Dedifferentiated amniotic fluid mesenchymal stem cell (primary cell): ENCODE measurements around the gene NUP62.

Experiments
- DNase-seq: peaks from one replicate; pipeline ENCODE4 v3.0.0-alpha.2; 2016; ENCODE audit errors: extremely low spot score

Gene NUP62

DNA sequence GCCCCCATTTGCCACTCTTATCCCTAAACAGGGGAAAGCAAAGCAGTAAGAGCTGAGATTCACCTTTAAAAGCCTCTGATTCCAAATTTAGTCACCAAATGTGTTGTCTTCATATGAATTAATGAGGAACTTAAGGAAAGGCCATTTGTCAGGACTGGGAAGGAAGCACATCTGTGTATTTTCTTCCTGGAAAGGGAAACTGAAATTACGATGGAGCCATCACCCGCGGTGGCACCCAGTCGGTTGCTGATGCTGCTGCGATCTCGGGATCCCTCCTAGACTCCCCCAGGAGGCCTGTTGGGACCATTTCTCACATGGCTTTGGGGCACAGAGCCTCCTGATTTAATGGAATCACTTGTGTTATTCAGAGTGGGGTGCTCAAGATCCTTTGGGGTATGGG lies 25.2 kb downstream of the NUP62 start:
- DNase-seq = no peak

DNA sequence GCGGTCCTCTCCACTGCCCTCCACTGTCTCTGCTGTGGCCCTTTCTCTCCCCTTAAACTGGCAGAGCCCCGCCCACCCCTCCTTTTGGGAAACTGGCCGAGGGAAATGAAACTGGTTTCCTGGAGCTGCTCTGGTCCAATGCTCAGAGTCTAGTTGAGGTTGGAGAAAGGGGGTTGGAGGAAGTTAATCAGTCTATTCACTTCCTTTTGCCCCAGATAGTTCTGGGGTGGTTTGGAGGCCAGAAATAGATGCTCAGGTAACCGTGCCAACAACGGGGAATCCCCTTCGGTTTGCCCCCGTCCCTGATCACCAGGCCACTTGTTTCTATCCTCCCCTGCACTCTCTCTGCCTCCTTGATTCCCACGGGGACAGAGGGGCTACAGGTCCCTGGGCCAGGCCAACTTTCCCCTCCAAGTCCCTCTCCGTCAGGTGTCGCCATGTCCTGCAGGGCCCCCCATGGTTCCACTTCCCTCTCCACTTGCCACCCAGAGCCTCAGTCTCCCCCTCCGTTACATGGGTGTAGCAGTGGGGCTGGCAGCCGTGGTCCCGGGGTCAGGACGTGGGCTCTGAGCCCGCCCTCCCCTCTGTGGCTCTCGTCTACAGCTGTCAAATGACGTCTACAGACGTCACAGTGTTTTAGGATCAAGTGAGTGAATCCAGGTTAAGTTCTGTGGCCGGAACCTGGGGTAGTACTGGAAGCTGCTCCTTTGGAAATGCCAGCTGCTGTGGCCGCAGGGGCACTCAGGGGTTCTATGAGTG lies 32.3 kb downstream of the NUP62 start, which contains the start of gene IL4I1:
IL4I1 (minus strand) TSS at position 25 of the 759 bp plus-strand sequence. CDS start 727 bp downstream, outside the sequence.
- no peak for DNase-seq

- no peak for DNase-seq
Observed at GRCh38 chr19:49895566-49896297, 33.6 kb downstream of the NUP62 start.

- no peak for DNase-seq
Observed at GRCh38 chr19:49894879-49895565, 34.3 kb downstream of the NUP62 start.

DNA sequence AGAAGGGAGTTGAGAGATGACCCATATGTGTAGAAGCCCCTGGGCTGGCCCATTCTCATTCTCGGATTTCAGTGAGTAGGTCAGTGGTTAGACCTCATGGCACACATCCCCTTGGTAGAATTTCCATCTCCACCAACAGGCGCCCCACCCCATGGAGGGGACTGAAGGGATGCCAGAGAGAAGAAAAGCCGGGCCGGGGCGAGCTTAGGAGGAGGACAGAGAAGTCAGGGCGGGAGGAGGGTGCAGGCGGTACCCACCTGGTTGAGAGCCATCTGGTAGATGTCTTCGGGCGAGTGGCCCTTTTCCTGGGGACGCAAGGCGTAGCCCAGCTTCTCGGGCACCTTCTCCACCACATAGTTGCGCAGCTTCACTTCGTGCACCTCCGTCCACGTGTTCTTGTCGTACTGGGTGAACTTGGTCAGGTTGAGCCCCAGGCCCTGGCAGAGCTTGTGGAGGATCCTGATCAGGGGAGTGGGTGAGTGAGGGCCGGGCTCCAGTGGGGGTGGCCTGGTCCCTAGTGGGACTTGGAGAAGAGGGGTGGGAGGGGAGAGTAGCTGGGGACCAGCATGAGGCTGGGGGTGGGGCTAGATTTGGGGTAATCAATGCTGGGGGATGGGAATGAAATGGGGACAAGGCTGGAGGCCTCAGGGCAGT lies 35.2 kb downstream of the NUP62 start:
- no peak for DNase-seq

DNA sequence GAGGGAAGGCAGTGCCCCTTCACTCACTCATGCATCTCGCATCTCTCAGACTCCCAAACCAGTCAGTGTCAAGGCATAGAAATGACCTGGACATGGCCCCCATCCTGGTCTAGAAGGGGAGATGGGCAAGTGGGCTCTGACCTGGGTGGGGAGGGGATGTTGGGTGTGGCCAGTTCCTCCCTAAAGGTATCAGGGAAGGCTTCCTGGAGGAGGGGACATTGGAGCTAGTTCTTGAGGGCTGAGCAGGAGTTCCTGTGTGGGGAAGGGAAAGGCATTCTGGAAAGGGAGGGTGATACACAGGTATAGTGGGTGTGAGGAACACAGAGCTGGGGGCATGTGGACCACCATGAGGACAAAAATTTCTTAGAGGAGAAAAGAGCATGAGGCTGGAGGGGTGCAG lies 36.6 kb downstream of the NUP62 start:
- no peak for DNase-seq

DNA sequence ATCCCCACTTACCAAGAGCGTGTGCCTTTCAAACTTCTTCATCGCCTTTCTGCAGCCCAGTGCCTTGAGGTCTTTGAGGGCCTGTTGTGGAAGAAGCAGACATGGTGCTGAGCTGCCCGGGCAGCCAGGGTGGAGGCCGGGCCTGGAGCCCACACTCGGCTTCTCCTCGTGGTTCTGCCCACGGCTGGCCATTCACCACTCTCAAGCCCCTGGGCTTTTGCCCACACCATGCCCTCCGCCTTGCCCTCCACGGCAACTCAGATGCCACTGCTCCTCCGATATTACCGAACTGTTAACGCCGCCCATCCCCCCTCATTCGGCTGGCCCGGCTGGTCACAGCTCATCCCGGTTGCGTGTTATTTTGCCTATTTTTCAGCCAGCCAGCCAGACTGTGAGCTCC lies 37.9 kb downstream of the NUP62 start:
- no peak for DNase-seq

DNA sequence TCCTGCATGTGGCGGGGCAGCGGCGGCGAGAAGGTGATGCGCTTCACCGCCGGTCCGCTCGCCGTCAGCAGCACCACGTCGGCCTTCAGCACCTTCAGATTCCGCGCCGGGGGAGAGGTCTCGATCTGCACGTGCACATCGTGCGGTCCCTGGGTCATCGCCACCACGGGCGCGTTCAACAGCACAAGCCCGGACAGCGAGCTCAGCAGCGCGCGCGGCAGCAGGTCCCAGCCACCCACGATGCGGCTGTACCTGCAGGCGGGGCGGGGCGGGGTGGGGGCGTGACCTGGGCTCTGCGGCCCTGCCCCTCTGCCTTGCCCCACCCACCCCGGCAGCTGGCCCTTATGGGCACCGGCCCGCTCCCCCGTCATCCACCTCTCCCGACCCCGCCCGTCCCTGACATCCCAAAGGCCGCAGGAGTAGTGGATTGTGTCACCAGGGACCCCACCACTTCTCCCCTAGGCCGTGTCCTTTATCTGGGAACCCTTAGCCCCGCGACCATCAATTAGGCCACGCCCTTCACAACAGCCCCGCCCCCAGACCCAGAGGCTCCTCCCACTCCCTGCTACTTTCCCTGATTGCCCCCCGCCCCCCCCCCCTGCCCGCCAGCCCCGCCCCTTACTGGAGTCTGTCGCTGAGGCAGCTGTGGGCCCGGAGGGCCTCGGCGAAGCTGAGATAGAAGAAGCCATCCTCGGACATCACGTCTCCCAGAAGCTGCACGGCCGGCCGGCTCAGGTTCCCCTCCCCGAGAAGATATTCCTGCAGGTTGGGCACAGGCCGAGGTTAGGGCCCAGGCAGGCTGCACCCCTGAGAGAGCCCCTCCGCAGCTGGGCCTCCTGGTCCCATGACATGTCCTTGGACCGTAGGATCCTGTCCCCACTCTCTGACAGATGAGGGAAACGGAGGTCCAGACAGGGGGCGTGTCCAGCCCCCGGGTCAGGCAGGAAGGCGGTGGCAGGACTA lies 38.7 kb downstream of the NUP62 start:
- no peak for DNase-seq

DNA sequence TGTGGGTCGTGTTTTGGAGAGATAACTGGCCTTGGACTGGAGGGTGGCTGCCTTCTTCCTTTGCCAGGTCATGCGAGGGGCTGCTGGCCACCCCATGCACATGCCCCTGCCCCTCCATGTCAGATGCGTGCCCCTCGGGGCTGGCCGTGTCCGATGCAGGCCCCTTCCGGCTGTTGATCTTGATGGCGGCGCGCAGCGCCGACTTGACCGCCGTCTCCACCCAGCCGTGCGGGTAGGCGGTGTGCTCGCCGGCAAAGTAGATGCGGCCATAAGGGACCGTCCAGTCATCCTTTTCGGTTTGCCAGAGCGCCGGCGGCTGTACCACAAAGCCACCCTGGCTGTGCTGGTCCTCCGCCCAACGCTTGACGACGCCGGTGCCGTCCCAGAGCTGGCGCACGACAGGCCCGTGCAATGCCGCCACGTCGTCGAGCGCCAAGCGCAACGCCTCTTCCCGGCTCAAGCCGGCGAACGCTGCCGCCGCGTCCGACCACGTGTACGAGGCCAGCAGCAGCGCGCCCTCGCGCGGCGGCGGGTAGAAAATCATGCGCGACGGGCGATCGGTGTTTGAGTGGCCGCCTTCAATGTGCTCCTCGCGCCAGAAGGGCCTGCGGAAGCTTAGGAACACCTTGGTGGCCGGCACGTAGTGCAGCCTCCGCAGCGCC lies 39.5 kb downstream of the NUP62 start:
- no peak for DNase-seq

GRCh38 chr19:49889038-49889686 lies 40.1 kb downstream of the NUP62 start:
- DNase-seq = no peak

DNA sequence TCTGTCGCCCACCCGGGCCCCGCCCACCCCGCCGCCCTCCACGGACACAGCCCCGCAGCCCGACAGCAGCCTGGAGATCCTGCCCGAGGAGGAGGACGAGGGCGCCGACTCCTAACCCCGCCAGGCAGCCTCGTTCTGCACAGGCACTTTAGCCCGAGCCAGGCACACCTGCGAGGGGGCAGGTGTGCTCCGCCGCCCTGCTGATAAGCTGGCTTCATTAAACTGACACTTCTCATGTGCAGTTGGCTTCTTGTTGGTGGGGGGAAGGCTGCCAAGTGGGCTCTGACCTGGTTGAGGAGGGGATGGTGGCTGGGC lies 40.8 kb downstream of the NUP62 start:
- DNase-seq = no peak

GRCh38 chr19:49887665-49888509 lies 41.4 kb downstream of the NUP62 start:
- no peak for DNase-seq

DNA sequence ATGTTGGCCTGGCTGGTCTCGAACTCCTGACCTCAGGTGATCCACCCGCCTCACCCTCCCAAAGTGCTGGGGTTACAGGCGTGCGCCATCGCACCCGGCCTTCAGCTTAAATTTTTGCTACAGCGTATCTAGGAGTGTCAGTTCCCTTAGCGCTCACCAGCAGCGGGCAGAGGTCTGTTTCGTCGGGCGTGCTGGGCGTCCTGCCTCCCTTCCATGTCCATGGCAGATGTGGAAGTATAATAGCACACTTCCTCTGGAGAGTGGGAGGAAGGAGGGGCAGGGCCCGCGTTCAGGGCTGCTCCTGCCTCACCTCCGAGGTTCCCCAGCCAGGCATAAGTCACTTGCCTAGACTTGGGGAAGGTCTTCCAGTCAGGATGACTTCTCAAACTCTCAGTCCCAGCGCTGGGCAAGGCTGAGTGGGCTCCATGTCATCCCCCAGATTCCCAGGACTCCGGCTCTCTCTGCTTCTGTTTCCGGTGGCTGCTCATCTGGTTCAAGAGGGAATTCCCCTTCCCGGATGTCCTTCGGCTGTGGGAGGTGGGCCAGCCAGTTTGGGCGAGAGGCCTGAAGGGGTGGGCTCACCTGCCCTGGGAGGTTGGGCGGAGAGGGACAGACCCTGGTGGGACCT lies 42.2 kb downstream of the NUP62 start:
- DNase-seq = no peak

- no peak for DNase-seq
Observed at GRCh38 chr19:49884760-49885159, 44.5 kb downstream of the NUP62 start.

GRCh38 chr19:49884109-49884508 lies 45.2 kb downstream of the NUP62 start:
- DNase-seq = no peak

GRCh38 chr19:49883094-49883493 lies 46.2 kb downstream of the NUP62 start:
- no peak for DNase-seq

GRCh38 chr19:49882643-49883042 lies 46.7 kb downstream of the NUP62 start:
- DNase-seq = no peak

GRCh38 chr19:49881672-49882394 lies 47.5 kb downstream of the NUP62 start:
- DNase-seq = no peak
